Liver (tissue), 9 donors: Measurements from ENCODE around the gene LYSET. TPM values are rescaled to one million over a fixed set of nuclear protein-coding genes. Genes with fewer than 3 reads are reported as not detected.
"Not testable (repeated sequence)": the region's sequence is repeated elsewhere in the genome, so short reads cannot be mapped to it uniquely, and the experiment has no call there.

Experiments used
- DNase-seq: peaks from one replicate; pipeline ENCODE4 v3.0.0-alpha.2; 2017; ENCODE audit warnings: low spot score
- H3K27ac ChIP-seq, 2 donors: one replicate each; pipeline ENCODE4 v1.7.0; 2013; ENCODE audit warnings: inconsistent platforms in 2 of 2, low read length in 2 of 2, control low read depth in 1 of 2, low read depth in 1 of 2, mild to moderate bottlenecking in 1 of 2
- H3K27me3 ChIP-seq, 4 donors: one replicate each; pipeline versions ENCODE4 v1.6.1 to v1.7.0; 2013; ENCODE audit warnings: low read length in 3 of 4, inconsistent platforms in 1 of 4, mild to moderate bottlenecking in 1 of 4, moderate library complexity in 1 of 4; ENCODE audit not compliant: control insufficient read depth in 4 of 4, insufficient read depth in 4 of 4
- H3K36me3 ChIP-seq, 4 donors: one replicate each; pipeline versions ENCODE4 v1.6.1 to v1.7.0; 2013; ENCODE audit warnings: low read length in 3 of 4, mild to moderate bottlenecking in 3 of 4, low read depth in 1 of 4, moderate library complexity in 1 of 4; ENCODE audit not compliant: control insufficient read depth in 4 of 4, insufficient read depth in 3 of 4
- H3K4me1 ChIP-seq, 4 donors: one replicate each; pipeline versions ENCODE4 v1.6.1 to v1.7.0; 2013; ENCODE audit warnings: low read length in 3 of 4, mild to moderate bottlenecking in 3 of 4, moderate library complexity in 1 of 4; ENCODE audit not compliant: control insufficient read depth in 4 of 4, insufficient read depth in 4 of 4
- H3K4me3 ChIP-seq, 3 donors: one replicate each; pipeline versions ENCODE4 v1.6.1 to v1.7.0; 2013; ENCODE audit warnings: low read length in 3 of 3, control low read depth in 1 of 3, low read depth in 1 of 3, mild to moderate bottlenecking in 1 of 3
- H3K9ac ChIP-seq, 2 donors: one replicate each; pipeline ENCODE4 v1.7.0; 2013; ENCODE audit warnings: low read length in 2 of 2, mild to moderate bottlenecking in 2 of 2, moderate library complexity in 2 of 2, control low read depth in 1 of 2, low read depth in 1 of 2
- H3K9me3 ChIP-seq, 4 donors: one replicate each; pipeline versions ENCODE4 v1.6.1 to v1.7.0; 2013; ENCODE audit warnings: low read length in 3 of 4; ENCODE audit not compliant: control insufficient read depth in 4 of 4
- ATF3 ChIP-seq: IDR thresholded peaks from 2 replicates; pipeline ENCODE4 v1.6.1; 2016; ENCODE audit warnings: antibody characterized with exemption
- CTCF ChIP-seq: fragments of 150-350 bp; IDR thresholded peaks from 2 replicates; pipeline ENCODE4 v1.5.1; 2017; ENCODE audit warnings: improper control_type of control experiment, low read depth, low read length; ENCODE audit not compliant: missing input control
- EGR1 ChIP-seq, 2 donors: IDR thresholded peaks; 2 replicates each; pipeline ENCODE4 v1.6.1; 2016 to 2018; ENCODE audit warnings: antibody characterized with exemption in 2 of 2, low read depth in 2 of 2
- FOXA1 ChIP-seq: IDR thresholded peaks from 2 replicates; pipeline ENCODE4 v1.6.1; 2016; ENCODE audit warnings: antibody characterized with exemption
- FOXA2 ChIP-seq: IDR thresholded peaks from 2 replicates; pipeline ENCODE4 v1.6.1; 2016; ENCODE audit warnings: antibody characterized with exemption
- GABPA ChIP-seq, 2 donors: IDR thresholded peaks in 1 of 2; conservative IDR thresholded peaks in 1 of 2; 2 replicates each; pipeline ENCODE4 v1.6.1; 2016; ENCODE audit warnings: antibody characterized with exemption in 2 of 2, mild to moderate bottlenecking in 1 of 2, moderate library complexity in 1 of 2
- HNF4A ChIP-seq, 2 donors: conservative IDR thresholded peaks; 2 replicates each; pipeline ENCODE4 v1.6.1; 2016; ENCODE audit warnings: antibody characterized with exemption in 2 of 2, mild to moderate bottlenecking in 2 of 2
- HNF4G ChIP-seq: IDR thresholded peaks from 2 replicates; pipeline ENCODE4 v1.6.1; 2016; ENCODE audit warnings: antibody characterized with exemption
- JUND ChIP-seq, 2 donors: IDR thresholded peaks; 2 replicates each; pipeline ENCODE4 v1.6.1; 2016; ENCODE audit warnings: antibody characterized with exemption in 2 of 2
- MAX ChIP-seq: IDR thresholded peaks from 2 replicates; pipeline ENCODE4 v1.6.1; 2016; ENCODE audit warnings: antibody characterized with exemption
- NR2F2 ChIP-seq: IDR thresholded peaks from 2 replicates; pipeline ENCODE4 v1.6.1; 2016; ENCODE audit warnings: antibody characterized with exemption
- RAD21 ChIP-seq, 2 donors: IDR thresholded peaks; 2 replicates each; pipeline ENCODE4 v1.6.1; 2016; ENCODE audit warnings: antibody characterized with exemption in 2 of 2, mild to moderate bottlenecking in 2 of 2
- REST ChIP-seq: IDR thresholded peaks from 2 replicates; pipeline ENCODE4 v1.6.1; 2016; ENCODE audit warnings: antibody characterized with exemption, mild to moderate bottlenecking
- RXRA ChIP-seq, 2 donors: IDR thresholded peaks; 2 replicates each; pipeline ENCODE4 v1.6.1; 2017 to 2018; ENCODE audit warnings: antibody characterized with exemption in 2 of 2, mild to moderate bottlenecking in 1 of 2
- SP1 ChIP-seq: IDR thresholded peaks from 2 replicates; pipeline ENCODE4 v1.6.1; 2018; ENCODE audit warnings: antibody characterized with exemption, mild to moderate bottlenecking
- TAF1 ChIP-seq: conservative IDR thresholded peaks from 2 replicates; pipeline ENCODE4 v1.6.1; 2016; ENCODE audit warnings: antibody characterized with exemption, mild to moderate bottlenecking
- YY1 ChIP-seq: IDR thresholded peaks from 2 replicates; pipeline ENCODE4 v1.6.1; 2016; ENCODE audit warnings: antibody characterized with exemption, mild to moderate bottlenecking
- WGBS: extraction: QIAGEN DNeasy Blood & Tissue Kit; methylation state at CpG from one replicate; pipeline ENCODE4 v1.1.7; 2013; 5-methylcytosine and 5-hydroxymethylcytosine counted together
- polyA plus RNA-seq, 2 donors: library from polyadenylated mRNA; stranded (reverse) in 1 of 2; unstranded in 1 of 2; fragments of 200-250 nt in 1 of 2; fragments of >200 nt in 1 of 2; fragmentation: Nextera tagmentation in 1 of 2; extraction: Ambion mirVana in 1 of 2; gene quantifications; one replicate each; pipeline versions ENCODE4 v1.2.1 to v1.2.3, GENCODE V29; 2013 to 2015
- total RNA-seq, 2 donors: library from RNA; depleted of rRNA; stranded (reverse); fragments of >200 nt; gene quantifications; one replicate each; pipeline ENCODE4 v1.2.3, GENCODE V29; 2014
- TF ChIP-seq, protein P1 (sequence below): IDR thresholded peaks from 2 replicates; pipeline ENCODE4 v1.6.1; 2016; ENCODE audit warnings: antibody characterized with exemption
- donor health status: healthy.
- donor health status: healthy.
- donor health status: healthy.
- donor health status: healthy.
- donor health status: healthy.

The LYSET gene
- total and polyA plus RNA-seq, 4 donors: 5.6 to 13.4 (median 6.5) TPM

GRCh38 chr14:93173943-93174395 lies 11.1 kb upstream of the LYSET start:
- no peak overlapping the region for H3K9ac ChIP-seq
- no peaks in the 10 kb centered on the region for H3K4me1 ChIP-seq
- no peak overlapping the region for H3K4me3 ChIP-seq
- H3K27ac ChIP-seq: no peak overlapping the region
- WGBS: 68% methylated on average over 10 of the region's 10 CpGs
- no peak for DNase-seq
- TF ChIP-seq NR2F2 (no peak), EGR1 (IDR thresholded peaks at IDR 0.05; ENCODE audit: low read depth in 2 of 2) (no peak), RAD21 (IDR thresholded peaks at IDR 0.05) (no peak), HNF4A (conservative IDR thresholded peaks at IDR 0.05) (no peak), ATF3 (no peak), REST (no peak), SP1 (no peak), MAX (no peak), TAF1 (no peak), FOXA1 (no peak), FOXA2 (no peak), JUND (IDR thresholded peaks at IDR 0.05) (no peak), RXRA (IDR thresholded peaks at IDR 0.05) (no peak), CTCF (no peak), YY1 (no peak), GABPA (IDR thresholded peaks at IDR 0.05 in 1 of 2, conservative IDR thresholded peaks at IDR 0.05 in 1 of 2) (no peak), HNF4G (no peak)
- TF ChIP-seq, protein P1, sequence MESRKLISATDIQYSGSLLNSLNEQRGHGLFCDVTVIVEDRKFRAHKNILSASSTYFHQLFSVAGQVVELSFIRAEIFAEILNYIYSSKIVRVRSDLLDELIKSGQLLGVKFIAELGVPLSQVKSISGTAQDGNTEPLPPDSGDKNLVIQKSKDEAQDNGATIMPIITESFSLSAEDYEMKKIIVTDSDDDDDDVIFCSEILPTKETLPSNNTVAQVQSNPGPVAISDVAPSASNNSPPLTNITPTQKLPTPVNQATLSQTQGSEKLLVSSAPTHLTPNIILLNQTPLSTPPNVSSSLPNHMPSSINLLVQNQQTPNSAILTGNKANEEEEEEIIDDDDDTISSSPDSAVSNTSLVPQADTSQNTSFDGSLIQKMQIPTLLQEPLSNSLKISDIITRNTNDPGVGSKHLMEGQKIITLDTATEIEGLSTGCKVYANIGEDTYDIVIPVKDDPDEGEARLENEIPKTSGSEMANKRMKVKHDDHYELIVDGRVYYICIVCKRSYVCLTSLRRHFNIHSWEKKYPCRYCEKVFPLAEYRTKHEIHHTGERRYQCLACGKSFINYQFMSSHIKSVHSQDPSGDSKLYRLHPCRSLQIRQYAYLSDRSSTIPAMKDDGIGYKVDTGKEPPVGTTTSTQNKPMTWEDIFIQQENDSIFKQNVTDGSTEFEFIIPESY: no peak
- no peaks in the 10 kb centered on the region for H3K36me3 ChIP-seq
- no peaks in the 10 kb centered on the region for H3K27me3 ChIP-seq
- H3K9me3 ChIP-seq: no peaks in the 10 kb centered on the region

- not testable (repeated sequence) for H3K36me3 ChIP-seq, H3K4me3 ChIP-seq, H3K9ac ChIP-seq, H3K27ac ChIP-seq, H3K9me3 ChIP-seq, H3K27me3 ChIP-seq, H3K4me1 ChIP-seq, DNase-seq
- WGBS: 86% methylated on average over 5 of the region's 5 CpGs
Observed at GRCh38 chr14:93174731-93175130, 10.4 kb upstream of the LYSET start.
